IMR-90 (cell line): ENCODE results near the gene COL17A1. TPM values are rescaled to one million over a fixed set of nuclear protein-coding genes. Genes with fewer than 3 reads are reported as not detected.

Source experiments
- ATAC-seq: fragments of 200-7000 bp; cut with Tn5 transposase; 2 replicates; pipeline ENCODE4 v1.9.1; 2020; ENCODE audit warnings: low read depth, mild to moderate bottlenecking, moderate library complexity
- BruUV-seq: library from RNA; stranded (reverse); fragments of 400-500 nt; replicated peaks from 2 replicates; lab custom pipeline; 2021; lab: Mats Ljungman, UMichigan
- CTCF ChIA-PET: fragments of 300-600 bp; formaldehyde crosslinking; extraction: SDS; loops from one replicate; lab custom pipeline; 2021; ENCODE audit warnings: antibody characterized with exemption; lab: Yijun Ruan, JAX
- POLR2A ChIA-PET: fragments of 300-600 bp; sonication (Branson Sonifier 250); formaldehyde crosslinking; loops from one replicate; lab custom pipeline; 2022; ENCODE audit warnings: antibody characterized with exemption; ENCODE audit not compliant: unreplicated experiment; lab: Charles Lee
- DNase-seq: peaks from one replicate; pipeline ENCODE4 v3.0.0; 2013
- H2AFZ ChIP-seq: replicated peaks from 2 replicates; pipeline ENCODE3; 2013; ENCODE audit warnings: low read length, mild to moderate bottlenecking; ENCODE audit not compliant: poor library complexity
- H2AK5ac ChIP-seq: 2 replicates; pipeline ENCODE4 v1.6.1; 2013; ENCODE audit warnings: low read depth, low read length, inconsistent platforms
- H2AK9ac ChIP-seq: replicated peaks from 2 replicates; pipeline ENCODE3; 2013; ENCODE audit warnings: mild to moderate bottlenecking, low read depth, low read length, moderate library complexity; ENCODE audit not compliant: poor library complexity
- H2BK120ac ChIP-seq: 2 replicates; pipeline ENCODE4 v1.6.1; 2013; ENCODE audit warnings: low read depth, low read length, inconsistent platforms
- H2BK15ac ChIP-seq: 3 replicates; pipeline ENCODE4 v1.6.1; 2013; ENCODE audit warnings: low read depth, low read length, inconsistent platforms
- H2BK20ac ChIP-seq: 2 replicates; pipeline ENCODE4 v1.6.1; 2013; ENCODE audit warnings: low read depth, mild to moderate bottlenecking, inconsistent platforms, low read length, moderate library complexity
- H2BK5ac ChIP-seq: 2 replicates; pipeline ENCODE4 v1.6.1; 2013; ENCODE audit warnings: mild to moderate bottlenecking, low read depth, low read length, inconsistent platforms; ENCODE audit not compliant: poor library complexity, severe bottlenecking
- H3K14ac ChIP-seq: replicated peaks from 2 replicates; pipeline ENCODE4 v1.6.1; 2013; ENCODE audit warnings: low read depth, low read length, inconsistent platforms
- H3K18ac ChIP-seq: 2 replicates; pipeline ENCODE4 v1.6.1; 2013; ENCODE audit warnings: low read depth, low read length, control low read depth
- H3K23ac ChIP-seq: 2 replicates; pipeline ENCODE4 v1.6.1; 2013; ENCODE audit warnings: low read depth, low read length, inconsistent platforms
- H3K27ac ChIP-seq: 2 replicates; pipeline ENCODE4 v1.5.1; 2013; ENCODE audit warnings: mild to moderate bottlenecking, control low read depth, low read length; ENCODE audit not compliant: insufficient read depth
- H3K27me3 ChIP-seq: 2 replicates; pipeline ENCODE4 v1.6.1; 2013; ENCODE audit warnings: low read length; ENCODE audit not compliant: control insufficient read depth, insufficient read depth
- H3K36me3 ChIP-seq: 2 replicates; pipeline ENCODE4 v1.6.1; 2013; ENCODE audit warnings: low read length, mixed read lengths; ENCODE audit not compliant: control insufficient read depth, insufficient read depth
- H3K4ac ChIP-seq: 2 replicates; pipeline ENCODE4 v1.6.1; 2013; ENCODE audit warnings: low read depth, low read length, inconsistent platforms
- H3K4me1 ChIP-seq: 2 replicates; pipeline ENCODE4 v1.6.1; 2013; ENCODE audit warnings: low read length, mixed read lengths; ENCODE audit not compliant: control insufficient read depth, insufficient read depth
- H3K4me2 ChIP-seq: 2 replicates; pipeline ENCODE4 v1.6.1; 2013; ENCODE audit warnings: low read depth, mild to moderate bottlenecking, control low read depth, low read length, moderate library complexity
- H3K4me3 ChIP-seq: 2 replicates; pipeline ENCODE4 v1.5.1; 2013; ENCODE audit warnings: low read depth, mild to moderate bottlenecking, control low read depth, low read length, moderate library complexity; ENCODE audit not compliant: insufficient read depth
- H3K56ac ChIP-seq: 2 replicates; pipeline ENCODE4 v1.6.1; 2013; ENCODE audit warnings: low read length, inconsistent platforms; ENCODE audit not compliant: insufficient read depth; ENCODE audit errors: extremely low read depth
- H3K79me1 ChIP-seq, 2 experiments: 2 replicates each; pipeline ENCODE4 v1.6.1; 2013; ENCODE audit warnings: low read length in 2 of 2, inconsistent platforms in 1 of 2, low read depth in 1 of 2
- H3K9ac ChIP-seq: 2 replicates; pipeline ENCODE4 v1.6.1; 2013; ENCODE audit warnings: low read depth, low read length, control low read depth
- H3K9me1 ChIP-seq: 2 replicates; pipeline ENCODE4 v1.6.1; 2013; ENCODE audit warnings: low read length, inconsistent platforms; ENCODE audit not compliant: insufficient read depth
- H3K9me3 ChIP-seq: 2 replicates; pipeline ENCODE4 v1.6.1; 2013; ENCODE audit warnings: low read length; ENCODE audit not compliant: control insufficient read depth, insufficient read depth
- H4K20me1 ChIP-seq: 2 replicates; pipeline ENCODE4 v1.6.1; 2013; ENCODE audit warnings: low read length, inconsistent platforms; ENCODE audit not compliant: insufficient read depth
- H4K5ac ChIP-seq: 2 replicates; pipeline ENCODE4 v1.6.1; 2013; ENCODE audit warnings: mild to moderate bottlenecking, low read depth, low read length, control low read depth
- H4K8ac ChIP-seq, 2 experiments: 2 replicates each; pipeline ENCODE4 v1.6.1; 2013; ENCODE audit warnings: low read depth in 2 of 2, low read length in 2 of 2, control low read depth in 1 of 2, inconsistent platforms in 1 of 2
- H4K91ac ChIP-seq: 2 replicates; pipeline ENCODE4 v1.6.1; 2013; ENCODE audit warnings: low read depth, low read length, inconsistent platforms; ENCODE audit not compliant: insufficient read depth
- BHLHE40 ChIP-seq: fragments of 150-350 bp; IDR thresholded peaks from 2 replicates; pipeline ENCODE4 v1.6.1; 2016; ENCODE audit warnings: mild to moderate bottlenecking, low read depth, low read length
- CEBPB ChIP-seq: IDR thresholded peaks from 2 replicates; pipeline ENCODE4 v1.6.1; 2012; ENCODE audit warnings: low read depth, low read length, improper control_type of control experiment
- CHD1 ChIP-seq: IDR thresholded peaks from 2 replicates; pipeline ENCODE4 v1.6.1; 2012; ENCODE audit warnings: low read depth, low read length, improper control_type of control experiment
- CTCF ChIP-seq: conservative IDR thresholded peaks from 2 replicates; pipeline ENCODE4 v1.5.1; 2012; ENCODE audit warnings: mild to moderate bottlenecking, low read depth, low read length, improper control_type of control experiment
- ELK1 ChIP-seq: fragments of 150-350 bp; IDR thresholded peaks from 2 replicates; pipeline ENCODE4 v1.6.1; 2016; ENCODE audit warnings: low read depth, mild to moderate bottlenecking, low read length, moderate library complexity, borderline replicate concordance
- FOS ChIP-seq: fragments of 150-350 bp; IDR thresholded peaks from 2 replicates; pipeline ENCODE4 v1.6.1; 2016; ENCODE audit warnings: low read depth, low read length
- MAFK ChIP-seq: IDR thresholded peaks from 2 replicates; pipeline ENCODE4 v1.6.1; 2012; ENCODE audit warnings: low read depth, low read length, improper control_type of control experiment
- MXI1 ChIP-seq: IDR thresholded peaks from 2 replicates; pipeline ENCODE4 v1.6.1; 2012; ENCODE audit warnings: low read depth, mild to moderate bottlenecking, low read length, moderate library complexity, borderline replicate concordance
- NFE2L2 ChIP-seq: fragments of 150-350 bp; IDR thresholded peaks from 2 replicates; pipeline ENCODE4 v1.6.1; 2016; ENCODE audit warnings: low read depth, mild to moderate bottlenecking, low read length
- POLR2A ChIP-seq: IDR thresholded peaks from 2 replicates; pipeline ENCODE4 v1.6.1; 2012; ENCODE audit warnings: mild to moderate bottlenecking, low read depth, low read length
- RCOR1 ChIP-seq: IDR thresholded peaks from 2 replicates; pipeline ENCODE4 v1.6.1; 2012; ENCODE audit warnings: mild to moderate bottlenecking, low read length, improper control_type of control experiment; ENCODE audit not compliant: insufficient replicate concordance
- RFX5 ChIP-seq: IDR thresholded peaks from 2 replicates; pipeline ENCODE4 v1.8.0; 2012; ENCODE audit warnings: low read depth, mild to moderate bottlenecking, low read length, moderate library complexity
- SMC3 ChIP-seq: fragments of 150-350 bp; IDR thresholded peaks from 2 replicates; pipeline ENCODE4 v1.6.1; 2016; ENCODE audit warnings: low read depth, mild to moderate bottlenecking, antibody characterized with exemption, low read length, moderate library complexity
- USF2 ChIP-seq: fragments of 150-350 bp; IDR thresholded peaks from 2 replicates; pipeline ENCODE4 v1.6.1; 2017; ENCODE audit warnings: mild to moderate bottlenecking, antibody characterized with exemption, low read length, low read depth
- WGBS, 2 experiments: methylation state at CpG; one replicate each; pipeline versions ENCODE4 v1.1.5 to v1.1.7; 2013; ENCODE audit warnings: missing lambda C conversion rate in 2 of 2; ENCODE audit not compliant: insufficient read length in 1 of 2; ENCODE audit errors: extremely low coverage in 2 of 2; 5-methylcytosine and 5-hydroxymethylcytosine counted together
- dilution Hi-C: fragments of 300-500 bp; cut with HindIII; formaldehyde crosslinking; loops from one replicate; pipeline ENCODE4 v1.14.3; 2018; ENCODE audit warnings: low sequenced_read_pairs; ENCODE audit not compliant: unreplicated experiment
- in situ Hi-C: fragments of 300-500 bp; cut with MboI; formaldehyde crosslinking; loops from 3 replicates; pipeline ENCODE4 v1.14.3; 2019; ENCODE audit warnings: low sequenced_read_pairs, inconsistent platforms, mixed read lengths
- intact Hi-C: fragments of 100-400 bp; cut with micrococcal nuclease; formaldehyde crosslinking; loops from 2 replicates; pipeline ENCODE4 v1.10.0; 2022
- polyA plus RNA-seq, 3 experiments: library from polyadenylated mRNA; depleted of rRNA; stranded (reverse); fragments of >200 nt; gene quantifications; 2 replicates each; pipeline ENCODE4 v1.2.3, GENCODE V29; 2012; ENCODE audit warnings: low replicate concordance in 1 of 3
- total RNA-seq: library from RNA; depleted of rRNA; stranded (reverse); fragments of >200 nt; gene quantifications from 2 replicates; pipeline ENCODE4 v1.2.3, GENCODE V29; 2012

Gene COL17A1
- total and polyA plus RNA-seq, 2 of the 4 experiments (the other 2 are of a cell fraction): 0.14 to 0.18 TPM

GRCh38 chr10:103990531-103990930 is 95.1 kb downstream of the COL17A1 start:
- POLR2A ChIA-PET: no interaction called here
- no peak overlapping the region for H3K14ac ChIP-seq

More at GRCh38 chr10:103990531-103990930, 95.1 kb downstream of the COL17A1 start:
- no peak overlapping the region for H2BK5ac ChIP-seq
- H4K8ac ChIP-seq: no peak overlapping the region
- H2AK5ac ChIP-seq: no peak overlapping the region
- H3K79me1 ChIP-seq: peaks cover 9 to 43% of the 10 kb centered on the region in 2 experiments; a peak in 3 of 4 replicates
- no peak overlapping the region for H2AFZ ChIP-seq
- DNase-seq: no peak
- dilution Hi-C loops (no loop called here), intact Hi-C loops (no loop called here), in situ Hi-C loops (no loop called here)
- BruUV-seq: no TSS peak
- no CpG with 5 or more reads among the region's 1 CpG for WGBS, 2 experiments
- no peak overlapping the region for H3K4me3 ChIP-seq
- H3K18ac ChIP-seq: no peak overlapping the region
- peak overlapping the region; percentile 86; the same call in 1 of the 2 replicates for H3K4me2 ChIP-seq
- H3K9me1 ChIP-seq: peaks cover 11% of the 10 kb centered on the region
- H4K91ac ChIP-seq: no peak overlapping the region
- no peak overlapping the region for H4K5ac ChIP-seq
- no peak overlapping the region for H2AK9ac ChIP-seq
- H3K23ac ChIP-seq: no peak overlapping the region; the same call in 1 of the 2 replicates
- no peak overlapping the region for H3K4ac ChIP-seq
- H3K9ac ChIP-seq: 0 out of 2 replicates have a peak overlapping the region, but pooled peaks have one; percentile 29
- H3K27ac ChIP-seq: no peak overlapping the region
- no peak overlapping the region for H2BK20ac ChIP-seq
- H4K20me1 ChIP-seq: peaks cover 17% of the 10 kb centered on the region
- CTCF ChIA-PET: interaction anchor here (1.5 kb wide), 1 partner anchor 102 kb away, joined by 3 read pairs; no protein-coding TSS in a partner anchor
- H3K9me3 ChIP-seq: no peaks in the 10 kb centered on the region
- no peaks in the 10 kb centered on the region for H3K27me3 ChIP-seq
- H3K36me3 ChIP-seq: peaks cover 4% of the 10 kb centered on the region; the same call in 1 of the 2 replicates
- no peak overlapping the region for H2BK15ac ChIP-seq
- H2BK120ac ChIP-seq: no peak overlapping the region
- TF ChIP-seq FOS (no peak), CTCF (no peak), MAFK (no peak), CEBPB (no peak), RCOR1 (no peak), BHLHE40 (no peak), CHD1 (no peak), RFX5 (no peak), MXI1 (no peak), ELK1 (no peak), POLR2A (no peak), NFE2L2 (no peak), SMC3 (no peak), USF2 (no peak)
- no peak overlapping the region for H3K56ac ChIP-seq
- peaks cover 11% of the 10 kb centered on the region for H3K4me1 ChIP-seq
- ATAC-seq: no peak
